ENCODE results near the gene KRT5.
"Not testable (repeated sequence)": the region's sequence is repeated elsewhere in the genome, so short reads cannot be mapped to it uniquely, and the experiment has no call there.

KRT5 gene

GRCh38 chr12:52493172-52493571 is 27.0 kb downstream of the KRT5 start, which contains the start of gene KRT6A:
Gene KRT6A, minus strand, starts transcription at chr12:52493257. Its CDS starts 69 bp downstream, at chr12:52493188.
- DNase-seq (ENCODE audit: low spot score), result no peak

- DNase-seq (ENCODE audit: low spot score), result not testable (repeated sequence)
These were observed 27.8 kb downstream of the KRT5 start for GRCh38 chr12:52492405-52492804.

- DNase-seq (ENCODE audit: low spot score), result not testable (repeated sequence)
These were observed 28.7 kb downstream of the KRT5 start for GRCh38 chr12:52491495-52491894.

GRCh38 chr12:52488736-52489135 is 31.5 kb downstream of the KRT5 start:
- DNase-seq (ENCODE audit: low spot score), result no peak

- not testable (repeated sequence) for DNase-seq (ENCODE audit: low spot score)
These were observed 32.3 kb downstream of the KRT5 start for GRCh38 chr12:52487744-52488443.

- DNase-seq (ENCODE audit: low spot score), result no peak
These were observed 33.0 kb downstream of the KRT5 start for GRCh38 chr12:52487211-52487610.

- DNase-seq (ENCODE audit: low spot score), result no peak
These were observed 33.8 kb downstream of the KRT5 start for GRCh38 chr12:52486166-52487105.

GRCh38 chr12:52480073-52480472 is 40.1 kb downstream of the KRT5 start:
- no peak for DNase-seq (ENCODE audit: low spot score)

GRCh38 chr12:52477651-52478050 is 42.5 kb downstream of the KRT5 start:
- no peak for DNase-seq (ENCODE audit: low spot score)

GRCh38 chr12:52474212-52474611 is 46.0 kb downstream of the KRT5 start:
- no peak for DNase-seq (ENCODE audit: low spot score)

GRCh38 chr12:52473768-52474167 is 46.4 kb downstream of the KRT5 start, which contains the start of gene KRT6C:
Gene KRT6C, minus strand, starts transcription at chr12:52473805. Its CDS starts 68 bp downstream, at chr12:52473737.
- no peak for DNase-seq (ENCODE audit: low spot score)

- DNase-seq (ENCODE audit: low spot score), result no peak
These were observed 50.3 kb downstream of the KRT5 start for GRCh38 chr12:52469853-52470252.

GRCh38 chr12:52464897-52465296 is 55.3 kb downstream of the KRT5 start:
- DNase-seq (ENCODE audit: low spot score), result no peak
